Measurements from ENCODE around the gene PRKCE. TPM values are rescaled to one million over a fixed set of nuclear protein-coding genes. Genes with fewer than 3 reads are reported as not detected.

PRKCE gene
- total and polyA plus RNA-seq, 2 of the 8 experiments (the other 6 are each of a cell fraction or from before 2014, with no cell fraction given) = 0.54 to 2.1 TPM

DNA sequence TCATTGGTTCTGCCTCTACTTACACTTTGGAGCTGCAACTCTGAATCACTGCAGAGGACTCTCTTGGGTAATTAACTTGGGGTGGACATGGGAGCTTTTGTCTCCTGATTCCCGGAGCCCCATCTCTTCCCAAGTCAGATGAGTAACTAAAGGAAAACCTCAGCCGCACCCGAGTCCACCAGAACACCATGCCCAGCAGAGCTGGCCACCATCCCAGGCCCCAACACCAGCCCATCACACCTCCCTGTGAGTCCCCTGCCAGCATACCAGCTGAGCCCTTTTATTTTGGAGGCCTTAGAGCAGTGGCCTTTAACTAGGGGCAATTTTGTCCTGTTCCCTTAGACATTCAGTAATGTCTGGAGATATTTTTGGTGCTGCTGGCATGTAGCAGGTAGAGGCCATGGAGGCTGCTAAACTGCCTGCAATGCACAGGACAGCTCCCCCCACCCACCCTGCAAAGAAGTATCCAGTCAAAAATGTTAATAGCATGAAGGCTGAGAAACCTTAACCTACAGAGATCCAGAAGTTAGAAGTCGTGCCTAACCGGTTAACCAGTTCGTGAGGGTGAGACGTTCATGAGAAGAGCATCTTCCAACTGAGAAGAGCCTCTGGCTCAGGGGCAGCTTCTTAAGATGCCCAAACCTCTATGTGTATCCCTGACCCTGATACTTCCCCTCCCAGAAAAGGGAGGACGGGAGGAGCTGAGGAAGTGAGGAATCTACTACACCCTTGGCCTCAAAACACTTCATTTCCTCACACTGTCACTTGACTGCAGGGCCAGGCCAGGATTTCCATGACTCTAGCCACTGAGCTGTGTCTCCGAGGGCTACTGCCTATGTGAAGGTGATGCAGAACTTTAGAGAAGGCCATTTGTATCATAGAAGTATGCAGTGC is 505.8 kb downstream of the PRKCE start:
- H3K4me2 ChIP-seq (ENCODE audit: insufficient read depth in 1 of 2, low read depth in 2 of 2, low read length in 2 of 2) = no peak overlapping the region
- no peaks in the 10 kb centered on the region for H3K79me2 ChIP-seq (ENCODE audit: control insufficient read depth in 1 of 2, insufficient read depth in 2 of 2, low read length in 2 of 2)
- H4K8ac ChIP-seq (ENCODE audit: extremely low read depth, insufficient read depth, low read length) = no peak overlapping the region
- H3K4me3 ChIP-seq (ENCODE audit: extremely low read depth in 1 of 4, insufficient read depth in 2 of 4, low read depth in 3 of 4, low read length in 4 of 4) = no peak overlapping the region
- H4K20me1 ChIP-seq (replicated peaks in 1 of 2; ENCODE audit: control insufficient read depth in 1 of 2, insufficient read depth in 2 of 2, low read length in 2 of 2) = no peaks in the 10 kb centered on the region
- no peak overlapping the region for H2AK5ac ChIP-seq (ENCODE audit: low read depth, low read length)
- no peaks in the 10 kb centered on the region for H3K23me2 ChIP-seq (ENCODE audit: low read depth, low read length)
- TF ChIP-seq JUN (IDR thresholded peaks at IDR 0.05; ENCODE audit: low read depth, low read length) (no peak), TAF1 (IDR thresholded peaks at IDR 0.05; ENCODE audit: low read depth, low read length) (no peak)
- no peak overlapping the region for H3K56ac ChIP-seq (replicated peaks; ENCODE audit: insufficient read length, low read depth, low read length)
- H2BK5ac ChIP-seq (ENCODE audit: low read depth, low read length) = no peak overlapping the region
- no peak overlapping the region for H2AFZ ChIP-seq (ENCODE audit: low read length)
- H2BK20ac ChIP-seq (ENCODE audit: low read length) = no peak overlapping the region
- H3K9me3 ChIP-seq (ENCODE audit: insufficient read depth in 2 of 2, low read depth in 1 of 2, low read length in 1 of 2) = no peaks in the 10 kb centered on the region
- no peak overlapping the region for H3K27ac ChIP-seq (ENCODE audit: low read depth, low read length)
- ChIA-PET CTCF (ENCODE audit: partially characterized antibody) (interaction anchor here (1.0 to 1.6 kb wide), 3 partner anchors 62 to 224 kb away, joined by 3 read pairs; no protein-coding TSS in a partner anchor), POLR2A (ENCODE audit: partially characterized antibody) (no interaction called here)
- H2BK12ac ChIP-seq (ENCODE audit: low read depth, low read length) = no peak overlapping the region
- DNase-seq (ENCODE audit: low read depth in 1 of 2, low spot score in 2 of 2) = no peak
- H3K18ac ChIP-seq (ENCODE audit: extremely low read depth, low read length) = no peak overlapping the region; the same call in 1 of the 2 replicates
- no peaks in the 10 kb centered on the region for H3K79me1 ChIP-seq (ENCODE audit: low read depth, low read length)
- H4K91ac ChIP-seq (replicated peaks; ENCODE audit: insufficient read length, low read length) = no peak overlapping the region
- H4K5ac ChIP-seq (ENCODE audit: insufficient read length, low read depth, low read length) = no peak overlapping the region
- H3K9ac ChIP-seq (replicated peaks in 1 of 4; ENCODE audit: extremely low read depth in 1 of 4, low read depth in 3 of 4, low read length in 3 of 4) = no peak overlapping the region
- 0 out of 7 replicates have a peak, but pooled peaks cover 0 to 2% (median 0%) of the 10 kb centered on the region in 4 experiments for H3K4me1 ChIP-seq (replicated peaks in 1 of 4; ENCODE audit: control insufficient read depth in 3 of 4, insufficient read depth in 4 of 4, low read length in 3 of 4)
- H3K27me3 ChIP-seq (replicated peaks in 1 of 4; ENCODE audit: control insufficient read depth in 3 of 4, extremely low read depth in 1 of 4, insufficient read depth in 3 of 4, low read length in 3 of 4) = no peaks in the 10 kb centered on the region; a peak in 2 of 7 replicates
- H3K23ac ChIP-seq (ENCODE audit: insufficient read length) = no peak overlapping the region
- 89% methylated on average over 9 of the region's 9 CpGs; no CpG with 5 or more reads in 1 of the 2 experiments for WGBS, 2 experiments (ENCODE audit: extremely low coverage in 1 of 2, insufficient coverage in 1 of 2, insufficient read length in 1 of 2, insufficient replicate concordance in 2 of 2, low coverage in 1 of 2, low lambda C conversion rate in 2 of 2, missing lambda C conversion rate in 1 of 2)
- H3K4ac ChIP-seq (replicated peaks; ENCODE audit: insufficient read length, low read depth, low read length) = no peak overlapping the region
- no peak overlapping the region for H2BK15ac ChIP-seq (ENCODE audit: low read length)
- no peak for FAIRE-seq
- H3K36me3 ChIP-seq (ENCODE audit: control insufficient read depth in 2 of 4, insufficient read depth in 4 of 4, low read length in 3 of 4) = no peaks in the 10 kb centered on the region
- H2BK120ac ChIP-seq (replicated peaks; ENCODE audit: low read depth, low read length) = no peak overlapping the region
- H3K14ac ChIP-seq (ENCODE audit: insufficient read length) = no peak overlapping the region
